Brain microvascular endothelial cell (primary cell): Measurements from ENCODE around the gene CDK5R1.

ENCODE experiments used
- DNase-seq: peaks from one replicate; pipeline ENCODE4 v3.0.0-alpha.2; 2020
- H3K27ac ChIP-seq: fragments of 250-450 bp; sonication (Bioruptor Pico); 2 replicates; pipeline ENCODE4 v1.5.1; 2020; ENCODE audit warnings: mild to moderate bottlenecking, moderate library complexity
- H3K27me3 ChIP-seq: fragments of 250-450 bp; sonication (Bioruptor Pico); replicated peaks from 2 replicates; pipeline ENCODE4 v1.5.1; 2020; ENCODE audit warnings: mild to moderate bottlenecking
- H3K36me3 ChIP-seq: fragments of 250-450 bp; sonication (Bioruptor Pico); replicated peaks from 2 replicates; pipeline ENCODE4 v1.5.1; 2020; ENCODE audit warnings: mild to moderate bottlenecking
- H3K4me3 ChIP-seq: 2 replicates; pipeline ENCODE4 v1.5.1; 2011; ENCODE audit warnings: low read depth, mild to moderate bottlenecking, control low read depth, low read length, moderate library complexity
- in situ Hi-C: cut with HindIII; loops from 2 replicates; pipeline ENCODE4 v1.10.0; 2017; ENCODE audit warnings: low sequenced_read_pairs, low pct_ligation_motif_present
- TF ChIP-seq, protein P1 (sequence below): IDR thresholded peaks from 2 replicates; pipeline ENCODE4 v1.5.1; 2011; ENCODE audit warnings: low read depth, mild to moderate bottlenecking, moderate library complexity, low read length, control low read depth, inconsistent platforms; ENCODE audit errors: missing control alignments

CDK5R1 gene

DNA sequence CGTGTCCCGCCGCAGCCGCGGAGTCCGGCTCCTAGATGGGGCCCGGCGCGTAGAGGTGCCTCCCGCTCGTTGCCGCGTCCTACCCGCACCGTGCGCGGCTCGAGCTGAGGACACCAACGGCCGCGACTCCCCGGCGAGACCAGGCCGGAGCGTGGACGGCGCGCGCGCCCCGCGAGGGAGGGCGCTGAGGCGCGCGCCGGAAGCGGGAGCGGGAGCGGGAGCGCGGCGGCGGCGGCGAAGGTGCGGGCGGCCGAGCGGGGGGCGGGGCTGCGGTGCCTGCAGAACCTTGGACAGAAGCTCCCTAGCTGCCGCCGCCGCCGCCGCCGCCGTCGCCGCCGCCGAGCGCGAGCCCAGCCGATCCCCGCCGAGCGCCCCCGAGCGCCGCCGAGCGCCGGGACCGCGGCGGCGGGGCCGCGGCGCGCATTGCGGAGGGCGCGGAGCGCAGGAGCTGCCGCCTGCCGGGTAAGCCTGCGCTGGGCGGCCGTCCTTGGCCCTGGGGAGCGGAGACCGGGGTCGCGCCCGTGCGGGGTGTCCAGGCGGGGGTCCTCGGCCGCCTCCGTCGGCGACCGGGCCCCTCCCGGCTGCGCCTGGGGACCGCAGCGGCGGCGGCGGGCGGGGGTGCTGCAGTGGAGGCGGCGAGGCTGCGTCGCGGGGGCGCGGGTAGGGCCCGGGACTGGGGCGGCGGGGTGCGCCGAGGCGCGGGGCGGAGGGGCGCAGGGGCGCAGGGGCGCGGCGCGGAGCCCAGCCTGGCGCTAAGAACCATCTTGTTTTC, at the start of gene CDK5R1:
TSS of gene CDK5R1 (plus strand) at position 293 of the 772 bp plus-strand sequence. CDS start 628 bp downstream, outside the sequence.
- TF ChIP-seq, protein P1, sequence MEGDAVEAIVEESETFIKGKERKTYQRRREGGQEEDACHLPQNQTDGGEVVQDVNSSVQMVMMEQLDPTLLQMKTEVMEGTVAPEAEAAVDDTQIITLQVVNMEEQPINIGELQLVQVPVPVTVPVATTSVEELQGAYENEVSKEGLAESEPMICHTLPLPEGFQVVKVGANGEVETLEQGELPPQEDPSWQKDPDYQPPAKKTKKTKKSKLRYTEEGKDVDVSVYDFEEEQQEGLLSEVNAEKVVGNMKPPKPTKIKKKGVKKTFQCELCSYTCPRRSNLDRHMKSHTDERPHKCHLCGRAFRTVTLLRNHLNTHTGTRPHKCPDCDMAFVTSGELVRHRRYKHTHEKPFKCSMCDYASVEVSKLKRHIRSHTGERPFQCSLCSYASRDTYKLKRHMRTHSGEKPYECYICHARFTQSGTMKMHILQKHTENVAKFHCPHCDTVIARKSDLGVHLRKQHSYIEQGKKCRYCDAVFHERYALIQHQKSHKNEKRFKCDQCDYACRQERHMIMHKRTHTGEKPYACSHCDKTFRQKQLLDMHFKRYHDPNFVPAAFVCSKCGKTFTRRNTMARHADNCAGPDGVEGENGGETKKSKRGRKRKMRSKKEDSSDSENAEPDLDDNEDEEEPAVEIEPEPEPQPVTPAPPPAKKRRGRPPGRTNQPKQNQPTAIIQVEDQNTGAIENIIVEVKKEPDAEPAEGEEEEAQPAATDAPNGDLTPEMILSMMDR = no peak

DNA sequence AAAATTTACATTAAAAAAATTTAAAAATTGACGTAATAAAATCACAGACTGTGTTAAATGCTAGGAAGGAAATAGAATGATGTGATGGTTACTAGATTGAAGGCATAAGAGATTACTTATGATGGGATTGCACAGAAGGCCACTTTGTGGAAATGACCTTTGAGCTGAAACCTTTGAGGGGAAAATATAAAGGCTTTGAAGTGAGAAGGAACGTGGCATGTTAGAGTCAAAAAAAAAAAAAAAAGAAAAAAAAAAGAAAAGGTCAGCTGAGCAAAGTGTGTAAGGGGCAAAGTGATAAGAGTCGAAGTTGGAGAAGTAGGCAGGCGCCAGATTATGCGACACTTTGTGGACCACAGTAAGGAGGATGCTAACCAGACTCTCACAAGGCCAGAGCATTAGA, 46.1 kb upstream of the CDK5R1 start:
- H3K36me3 ChIP-seq = no peaks in the 10 kb centered on the region
- DNase-seq = no peak
- no peaks in the 10 kb centered on the region for H3K27me3 ChIP-seq
- no peak overlapping the region for H3K4me3 ChIP-seq
- TF ChIP-seq, protein P1 = no peak
- in situ Hi-C loops = no loop called here
- no peak overlapping the region for H3K27ac ChIP-seq

More for the DNA sequence above, at the start of gene CDK5R1:
- DNase-seq = no peak
- no peaks in the 10 kb centered on the region for H3K27me3 ChIP-seq
- peak within 1 kb of the TSS; percentile 62 for H3K4me3 ChIP-seq
- in situ Hi-C loops = no loop called here
- peaks cover 4% of the 10 kb centered on the region for H3K36me3 ChIP-seq
- no peak within 1 kb of the TSS for H3K27ac ChIP-seq

DNA sequence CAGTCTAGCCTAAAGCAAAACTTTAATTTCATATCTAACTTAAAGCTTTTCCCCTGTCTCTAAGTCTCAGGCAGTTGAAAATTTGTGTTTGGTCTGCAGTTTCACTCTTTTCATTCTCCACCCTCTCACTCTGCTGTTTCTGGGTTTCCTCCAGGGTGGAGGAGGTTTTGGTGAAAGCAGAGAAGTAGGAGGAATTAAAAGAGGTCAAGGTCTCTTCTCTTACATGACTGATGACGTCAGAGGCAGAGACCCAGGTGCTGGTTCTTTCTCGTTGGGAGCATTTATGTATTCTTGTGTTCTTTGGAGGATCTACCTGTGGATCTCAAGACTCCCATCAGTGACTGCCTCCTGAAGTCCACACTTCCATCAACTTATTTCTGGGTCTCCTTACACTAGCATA, 44.9 kb upstream of the CDK5R1 start:
- TF ChIP-seq, protein P1 = no peak
- no peak overlapping the region for H3K27ac ChIP-seq
- H3K36me3 ChIP-seq = peaks cover 1% of the 10 kb centered on the region
- H3K4me3 ChIP-seq = no peak overlapping the region
- DNase-seq = no peak
- in situ Hi-C loops = no loop called here
- no peaks in the 10 kb centered on the region for H3K27me3 ChIP-seq

DNA sequence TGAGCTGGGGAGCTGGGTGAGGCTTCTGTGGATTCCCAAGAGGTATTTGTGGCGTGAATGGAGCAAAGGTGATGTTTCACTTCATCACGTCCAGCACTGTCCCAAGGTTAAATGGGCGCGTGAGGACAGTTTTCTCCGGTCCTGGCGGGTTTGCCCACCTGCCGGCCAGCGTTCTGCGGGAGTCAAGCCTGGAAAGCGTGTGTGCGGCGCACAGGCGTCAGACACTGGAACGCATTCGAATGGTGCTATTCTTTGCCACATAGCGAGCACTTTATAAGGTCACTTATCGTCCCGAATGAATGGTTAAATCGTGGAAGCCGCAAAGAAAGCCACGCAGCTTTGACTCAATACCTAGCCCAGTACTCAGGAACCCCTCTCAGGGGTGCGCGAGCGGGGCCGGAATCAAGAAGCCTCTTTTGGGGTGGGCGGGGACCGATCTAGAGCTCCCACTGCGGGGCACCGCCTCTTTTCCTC, 42.9 kb upstream of the CDK5R1 start:
- H3K27me3 ChIP-seq = no peaks in the 10 kb centered on the region
- no peak for DNase-seq
- TF ChIP-seq, protein P1 = no peak
- in situ Hi-C loops = no loop called here
- peak overlapping the region; percentile 75 for H3K4me3 ChIP-seq
- peaks cover 17% of the 10 kb centered on the region for H3K36me3 ChIP-seq
- no peak overlapping the region for H3K27ac ChIP-seq

DNA sequence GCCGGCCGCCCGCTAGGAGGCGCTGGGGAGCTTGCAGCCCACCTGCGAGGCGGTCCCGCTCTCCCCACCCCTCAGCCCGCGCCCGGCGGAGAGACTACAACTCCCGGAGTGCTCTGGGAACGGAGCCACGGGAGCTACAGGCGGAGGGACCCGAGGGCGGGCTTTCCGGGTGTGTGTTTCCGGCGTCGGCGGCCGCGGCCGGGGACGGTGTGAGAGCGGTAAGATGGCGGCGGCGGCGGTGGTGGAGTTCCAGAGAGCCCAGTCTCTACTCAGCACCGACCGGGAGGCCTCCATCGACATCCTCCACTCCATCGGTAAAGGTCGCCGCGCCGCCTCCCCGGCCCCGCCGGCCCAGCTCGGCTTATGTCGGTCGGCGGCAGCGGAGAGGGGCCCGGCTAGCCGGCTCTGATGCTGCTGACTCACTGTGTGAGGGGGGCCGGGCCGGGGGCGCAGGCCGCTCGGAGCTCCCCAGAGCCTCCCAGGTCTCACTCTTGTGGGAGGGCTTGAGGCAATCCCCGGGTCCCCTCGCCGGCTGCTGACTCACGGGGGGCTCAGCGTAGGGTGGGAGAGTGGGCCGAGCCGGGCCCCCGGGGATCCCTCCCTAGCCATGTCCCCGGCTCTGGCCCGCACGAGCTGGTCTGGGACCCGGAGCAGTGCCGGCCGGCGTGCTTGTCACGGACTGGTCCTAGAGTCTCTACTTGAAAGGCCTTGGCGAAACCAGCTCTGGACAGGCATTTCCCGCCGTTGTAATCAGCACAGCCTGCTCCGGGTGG, 42.3 kb upstream of the CDK5R1 start, which contains the start of gene PSMD11:
TSS of gene PSMD11 (plus strand) at position 210 of the 773 bp plus-strand sequence. CDS start at position 224, 14 bp downstream.
- peak; percentile 95 for DNase-seq
- Histone ChIP-seq H3K27ac (peak within 1 kb of the TSS; percentile 80), H3K27me3 (no peaks in the 10 kb centered on the region), H3K36me3 (peaks cover 23% of the 10 kb centered on the region), H3K4me3 (peak within 1 kb of the TSS; percentile 75)
- in situ Hi-C loops = no loop called here
- TF ChIP-seq, protein P1 = peak; percentile 86
